HG02973 (cell line): ENCODE results near the gene SVOP.

ENCODE experiments used
- ATAC-seq: cut with Tn5 transposase; IDR thresholded peaks from one replicate; pipeline ENCODE4 v1.9.1; 2021; ENCODE audit warnings: moderate library complexity; ENCODE audit not compliant: unreplicated experiment

The SVOP gene

GRCh38 chr12:108858311-108859074 is 162.4 kb downstream of the SVOP start:
- ATAC-seq: no peak
